H9 (cell line): ENCODE data around the gene MAD1L1. TPM values are rescaled to one million over a fixed set of nuclear protein-coding genes. Genes with fewer than 3 reads are reported as not detected.

Experiments
- DNase-seq: peaks from one replicate; pipeline ENCODE4 v3.0.0-alpha.2; 2017
- H2AFZ ChIP-seq: one replicate; pipeline ENCODE4 v1.6.1; 2013; ENCODE audit warnings: mild to moderate bottlenecking, low read length, control low read depth, moderate library complexity
- H2AK5ac ChIP-seq: 2 replicates; pipeline ENCODE4 v1.6.1; 2013; ENCODE audit warnings: low read length, control low read depth, mixed read lengths; ENCODE audit not compliant: insufficient read length
- H2BK120ac ChIP-seq: one replicate; pipeline ENCODE4 v1.6.1; 2013; ENCODE audit warnings: low read depth, mild to moderate bottlenecking, low read length, control low read depth, inconsistent platforms; ENCODE audit not compliant: poor library complexity, severe bottlenecking
- H2BK12ac ChIP-seq: 2 replicates; pipeline ENCODE4 v1.6.1; 2013; ENCODE audit warnings: low read length, control low read depth, mixed read lengths, low read depth; ENCODE audit not compliant: insufficient read length
- H2BK15ac ChIP-seq: 2 replicates; pipeline ENCODE4 v1.6.1; 2013; ENCODE audit warnings: low read depth, low read length, control low read depth
- H2BK20ac ChIP-seq: one replicate; pipeline ENCODE4 v1.6.1; 2013; ENCODE audit warnings: low read depth, mild to moderate bottlenecking, low read length, control low read depth, inconsistent platforms; ENCODE audit not compliant: poor library complexity, severe bottlenecking
- H2BK5ac ChIP-seq: 2 replicates; pipeline ENCODE4 v1.6.1; 2013; ENCODE audit warnings: low read length, control low read depth, mixed read lengths; ENCODE audit not compliant: insufficient read length
- H3K14ac ChIP-seq: 2 replicates; pipeline ENCODE4 v1.6.1; 2013; ENCODE audit warnings: low read length, control low read depth; ENCODE audit not compliant: insufficient read depth
- H3K18ac ChIP-seq: 2 replicates; pipeline ENCODE4 v1.6.1; 2013; ENCODE audit warnings: low read depth, mild to moderate bottlenecking, mixed read lengths, low read length, control low read depth; ENCODE audit not compliant: insufficient read length
- H3K23ac ChIP-seq: 2 replicates; pipeline ENCODE4 v1.6.1; 2013; ENCODE audit warnings: low read length, control low read depth, mixed read lengths, low read depth; ENCODE audit not compliant: insufficient read length
- H3K23me2 ChIP-seq: 2 replicates; pipeline ENCODE4 v1.6.1; 2013; ENCODE audit warnings: low read depth, mild to moderate bottlenecking, mixed read lengths, low read length, control low read depth; ENCODE audit not compliant: insufficient read length, poor library complexity, severe bottlenecking
- H3K27ac ChIP-seq: 2 replicates; pipeline ENCODE4 v1.5.1; 2013; ENCODE audit warnings: low read length, control low read depth, mixed read lengths, low read depth; ENCODE audit not compliant: insufficient read length
- H3K27me3 ChIP-seq: 2 replicates; pipeline ENCODE4 v1.6.1; 2013; ENCODE audit warnings: low read length, control low read depth, inconsistent platforms; ENCODE audit not compliant: insufficient read depth
- H3K4ac ChIP-seq: 2 replicates; pipeline ENCODE4 v1.6.1; 2013; ENCODE audit warnings: low read depth, mild to moderate bottlenecking, control low read depth, inconsistent platforms, low read length, moderate library complexity
- H3K4me1 ChIP-seq: 2 replicates; pipeline ENCODE4 v1.6.1; 2013; ENCODE audit warnings: low read length, control low read depth, inconsistent platforms; ENCODE audit not compliant: insufficient read depth
- H3K4me2 ChIP-seq: 2 replicates; pipeline ENCODE4 v1.6.1; 2013; ENCODE audit warnings: low read length, control low read depth, mixed read lengths; ENCODE audit not compliant: insufficient read length, insufficient read depth
- H3K56ac ChIP-seq: 2 replicates; pipeline ENCODE4 v1.6.1; 2013; ENCODE audit warnings: low read depth, mild to moderate bottlenecking, mixed read lengths, low read length, control low read depth; ENCODE audit not compliant: insufficient read length
- H3K79me1 ChIP-seq: 2 replicates; pipeline ENCODE4 v1.6.1; 2013; ENCODE audit warnings: low read depth, mild to moderate bottlenecking, moderate library complexity, low read length, control low read depth, inconsistent platforms; ENCODE audit not compliant: insufficient read depth, poor library complexity, severe bottlenecking
- H3K79me2 ChIP-seq: 2 replicates; pipeline ENCODE4 v1.6.1; 2013; ENCODE audit warnings: low read length, control low read depth, inconsistent platforms; ENCODE audit not compliant: insufficient read depth
- H3K9ac ChIP-seq: 2 replicates; pipeline ENCODE4 v1.6.1; 2013; ENCODE audit warnings: low read length, control low read depth, mixed read lengths; ENCODE audit not compliant: insufficient read length; ENCODE audit errors: extremely low read depth
- H3K9me3 ChIP-seq: one replicate; pipeline ENCODE4 v1.6.1; 2013; ENCODE audit warnings: low read depth, low read length, inconsistent platforms; ENCODE audit not compliant: control insufficient read depth
- H3T11ph ChIP-seq: one replicate; pipeline ENCODE4 v1.6.1; 2013; ENCODE audit warnings: mild to moderate bottlenecking, low read length, control low read depth, inconsistent platforms
- H4K20me1 ChIP-seq: one replicate; pipeline ENCODE4 v1.6.1; 2013; ENCODE audit not compliant: control insufficient read depth, insufficient read length, insufficient read depth
- H4K5ac ChIP-seq: 2 replicates; pipeline ENCODE4 v1.6.1; 2013; ENCODE audit warnings: low read depth, mild to moderate bottlenecking, mixed read lengths, low read length, control low read depth; ENCODE audit not compliant: insufficient read length
- H4K8ac ChIP-seq: replicated peaks from 2 replicates; pipeline ENCODE4 v1.6.1; 2013; ENCODE audit warnings: low read length, control low read depth, mixed read lengths, low read depth; ENCODE audit not compliant: insufficient read length
- H4K91ac ChIP-seq: 2 replicates; pipeline ENCODE4 v1.6.1; 2013; ENCODE audit warnings: low read depth, mild to moderate bottlenecking, moderate library complexity, mixed read lengths, low read length, control low read depth; ENCODE audit not compliant: insufficient read length
- H3K27ac Mint-ChIP-seq, 3 experiments: 2 replicates in 2 of 3; 3 replicates in 1 of 3; pipeline ENCODE4 v1.8.0; 2020 to 2021; ENCODE audit warnings: mixed read lengths in 3 of 3, mild to moderate bottlenecking in 1 of 3, moderate library complexity in 1 of 3
- H3K27me3 Mint-ChIP-seq: 2 replicates; pipeline ENCODE4 v1.8.0; 2021; ENCODE audit warnings: low read depth, mild to moderate bottlenecking, moderate library complexity, mixed read lengths
- H3K36me3 Mint-ChIP-seq, 3 experiments: 2 replicates in 2 of 3; 3 replicates in 1 of 3; pipeline ENCODE4 v1.8.0; 2020 to 2021; ENCODE audit warnings: low read depth in 3 of 3, mixed read lengths in 3 of 3; ENCODE audit not compliant: insufficient read depth in 1 of 3
- H3K4me1 Mint-ChIP-seq, 2 experiments: 2 replicates each; pipeline ENCODE4 v1.8.0; 2020; ENCODE audit warnings: mixed read lengths in 2 of 2
- H3K4me3 Mint-ChIP-seq, 2 experiments: 2 replicates in 1 of 2; 3 replicates in 1 of 2; pipeline ENCODE4 v1.8.0; 2020 to 2021; ENCODE audit warnings: mild to moderate bottlenecking in 2 of 2, mixed read lengths in 2 of 2, moderate library complexity in 1 of 2
- H3K9me3 Mint-ChIP-seq, 2 experiments: 2 replicates in 1 of 2; 3 replicates in 1 of 2; pipeline ENCODE4 v1.8.0; 2020; ENCODE audit warnings: mild to moderate bottlenecking in 2 of 2, mixed read lengths in 2 of 2, moderate library complexity in 1 of 2
- CTCF ChIP-seq: fragments of 200-600 bp; sonication (generic); conservative IDR thresholded peaks from 3 replicates; pipeline ENCODE4 v1.8.0; 2021; ENCODE audit warnings: antibody characterized with exemption, mild to moderate bottlenecking
- WGBS: extraction: QIAGEN DNeasy Blood & Tissue Kit; methylation state at CpG from one replicate; pipeline ENCODE4 v1.1.7; 2013; ENCODE audit warnings: missing lambda C conversion rate, low lambda C conversion rate, mixed read lengths; ENCODE audit not compliant: insufficient read length; ENCODE audit errors: extremely low coverage; 5-methylcytosine and 5-hydroxymethylcytosine counted together
- total RNA-seq: library from RNA; stranded (reverse); gene quantifications from 2 replicates; pipeline ENCODE4 v1.2.1, GENCODE V29; 2021

MAD1L1 gene
- total RNA-seq, 1 experiment from 2014 or later = 39.0 TPM

- no peak overlapping the region for H3K4me3 Mint-ChIP-seq
- Histone ChIP-seq H2AFZ (no peak overlapping the region), H3K9ac (no peak overlapping the region), H2BK5ac (no peak overlapping the region), H3K23ac (no peak overlapping the region), H2BK12ac (no peak overlapping the region), H2BK20ac (no peak overlapping the region), H3K27ac (no peak overlapping the region), H3K14ac (no peak overlapping the region; the same call in 1 of the 2 replicates), H4K8ac (no peak overlapping the region), H4K20me1 (no peaks in the 10 kb centered on the region), H3K18ac (no peak overlapping the region), H3K9me3 (no peaks in the 10 kb centered on the region), H3K23me2 (peaks cover 4% of the 10 kb centered on the region), H3K4me2 (no peak overlapping the region), H3K27me3 (no peaks in the 10 kb centered on the region), H3K4me1 (no peaks in the 10 kb centered on the region), H3K79me1 (no peaks in the 10 kb centered on the region), H3K56ac (no peak overlapping the region), H2AK5ac (no peak overlapping the region), H4K91ac (no peak overlapping the region), H3K79me2 (no peaks in the 10 kb centered on the region; the same call in 1 of the 2 replicates), H2BK120ac (no peak overlapping the region), H3K4ac (no peak overlapping the region), H4K5ac (no peak overlapping the region), H2BK15ac (no peak overlapping the region), H3T11ph (no peak overlapping the region)
- H3K36me3 Mint-ChIP-seq = peaks cover 0 to 5% (median 0%) of the 10 kb centered on the region in 3 experiments; a peak in 2 of 7 replicates
- peaks cover 4 to 5% of the 10 kb centered on the region in 2 experiments; a peak in 4 of 5 replicates for H3K9me3 Mint-ChIP-seq
- H3K27me3 Mint-ChIP-seq = no peaks in the 10 kb centered on the region; the same call in 1 of the 2 replicates
- no peak for TF ChIP-seq CTCF
- H3K4me1 Mint-ChIP-seq = peaks cover 5 to 11% of the 10 kb centered on the region in 2 experiments; a peak in 3 of 4 replicates
- DNase-seq = no peak
- WGBS = no CpG with 5 or more reads among the region's 10 CpGs
- H3K27ac Mint-ChIP-seq = no peak overlapping the region
These were observed 213.4 kb downstream of the MAD1L1 start for GRCh38 chr7:2019461-2019710.
